SK-N-SH treated with all-trans-retinoic acid at 6 μM for 48 hours (cell line): Measurements from ENCODE around the gene CDK14.

Experiments
- ATAC-seq: fragments of 200-7000 bp; cut with Tn5 transposase; 3 replicates; pipeline ENCODE4 v1.9.1; 2020; ENCODE audit warnings: mild to moderate bottlenecking, moderate library complexity
- ARNTL ChIP-seq: fragments of 450-650 bp; formaldehyde crosslinking; IDR thresholded peaks from 2 replicates; pipeline ENCODE4 v1.5.0; 2020; ENCODE audit warnings: low read depth, mild to moderate bottlenecking, moderate library complexity, borderline replicate concordance
- BACH2 ChIP-seq: fragments of 250-450 bp; sonication (Bioruptor Pico); IDR thresholded peaks from 2 replicates; pipeline ENCODE4 v1.9.0; 2021; ENCODE audit warnings: mild to moderate bottlenecking, borderline replicate concordance
- CREB5 ChIP-seq: fragments of 250-450 bp; sonication (Bioruptor Pico); IDR thresholded peaks from 2 replicates; pipeline ENCODE4 v1.5.1; 2020; ENCODE audit warnings: low read depth, mild to moderate bottlenecking, moderate library complexity
- CSDC2 ChIP-seq: fragments of 250-450 bp; sonication (Bioruptor Pico); IDR thresholded peaks from 2 replicates; pipeline ENCODE4 v1.5.0; 2020; ENCODE audit warnings: mild to moderate bottlenecking, moderate library complexity
- CSRNP3 ChIP-seq: fragments of 250-450 bp; sonication (Bioruptor Pico); IDR thresholded peaks from 2 replicates; pipeline ENCODE4 v1.5.1; 2021; ENCODE audit warnings: mild to moderate bottlenecking, moderate library complexity
- ESRRG ChIP-seq: fragments of 250-450 bp; sonication (Bioruptor Pico); IDR thresholded peaks from 2 replicates; pipeline ENCODE4 v1.6.1; 2021; ENCODE audit warnings: mild to moderate bottlenecking
- GLIS3 ChIP-seq: fragments of 250-450 bp; sonication (Bioruptor Pico); IDR thresholded peaks from 2 replicates; pipeline ENCODE4 v1.5.0; 2020; ENCODE audit warnings: mild to moderate bottlenecking, moderate library complexity
- ISL1 ChIP-seq: fragments of 250-450 bp; sonication (Bioruptor Pico); IDR thresholded peaks from 2 replicates; pipeline ENCODE4 v2.1.2; 2022; ENCODE audit warnings: mild to moderate bottlenecking, moderate library complexity
- OSR1 ChIP-seq: fragments of 250-450 bp; sonication (Bioruptor Pico); IDR thresholded peaks from 2 replicates; pipeline ENCODE4 v1.8.0; 2022; ENCODE audit warnings: moderate library complexity, mild to moderate bottlenecking, inconsistent platforms
- PATZ1 ChIP-seq: fragments of 250-450 bp; sonication (Bioruptor Pico); IDR thresholded peaks from 2 replicates; pipeline ENCODE4 v1.8.0; 2020; ENCODE audit warnings: mild to moderate bottlenecking, moderate library complexity, borderline replicate concordance
- POU6F1 ChIP-seq: fragments of 250-450 bp; sonication (Bioruptor Pico); IDR thresholded peaks from 2 replicates; pipeline ENCODE4 v1.8.0; 2021; ENCODE audit warnings: low read depth, mild to moderate bottlenecking, moderate library complexity, borderline replicate concordance
- PPARA ChIP-seq: fragments of 250-450 bp; sonication (Bioruptor Pico); IDR thresholded peaks from 2 replicates; pipeline ENCODE4 v1.5.0; 2020; ENCODE audit warnings: mild to moderate bottlenecking, borderline replicate concordance
- RARB ChIP-seq: fragments of 250-450 bp; sonication (Bioruptor Pico); IDR thresholded peaks from 2 replicates; pipeline ENCODE4 v1.8.0; 2021; ENCODE audit warnings: mild to moderate bottlenecking, moderate library complexity
- SNAI2 ChIP-seq: fragments of 250-450 bp; sonication (Bioruptor Pico); IDR thresholded peaks from 2 replicates; pipeline ENCODE4 v1.5.0; 2020; ENCODE audit warnings: mild to moderate bottlenecking, moderate library complexity
- TCF4 ChIP-seq: fragments of 250-450 bp; sonication (Bioruptor Pico); IDR thresholded peaks from 2 replicates; pipeline ENCODE4 v1.8.0; 2021; ENCODE audit warnings: mild to moderate bottlenecking, moderate library complexity, borderline replicate concordance
- TOX ChIP-seq: fragments of 250-450 bp; sonication (Bioruptor Pico); IDR thresholded peaks from 2 replicates; pipeline ENCODE4 v1.8.0; 2021; ENCODE audit warnings: mild to moderate bottlenecking, moderate library complexity, borderline replicate concordance
- ZC3H10 ChIP-seq: fragments of 250-450 bp; sonication (Bioruptor Pico); IDR thresholded peaks from 2 replicates; pipeline ENCODE4 v1.5.1; 2021; ENCODE audit warnings: mild to moderate bottlenecking, moderate library complexity
- ZFP3 ChIP-seq: fragments of 250-450 bp; sonication (Bioruptor Pico); IDR thresholded peaks from 2 replicates; pipeline ENCODE4 v1.5.0; 2020; ENCODE audit warnings: mild to moderate bottlenecking, moderate library complexity
- ZFP30 ChIP-seq: fragments of 450-650 bp; formaldehyde crosslinking; IDR thresholded peaks from 2 replicates; pipeline ENCODE4 v1.5.0; 2022; ENCODE audit warnings: mild to moderate bottlenecking, moderate library complexity
- ZNF565 ChIP-seq: fragments of 450-650 bp; formaldehyde crosslinking; conservative IDR thresholded peaks from 2 replicates; pipeline ENCODE4 v1.5.0; 2020; ENCODE audit warnings: low read depth, mild to moderate bottlenecking, moderate library complexity
- ZNF70 ChIP-seq: fragments of 450-650 bp; formaldehyde crosslinking; IDR thresholded peaks from 2 replicates; pipeline ENCODE4 v1.5.0; 2020; ENCODE audit warnings: mild to moderate bottlenecking, moderate library complexity
- ZNF8 ChIP-seq: fragments of 450-650 bp; formaldehyde crosslinking; IDR thresholded peaks from 2 replicates; pipeline ENCODE4 v1.5.0; 2020; ENCODE audit warnings: mild to moderate bottlenecking, moderate library complexity

The CDK14 gene

GRCh38 chr7:90842430-90842788 is 246.3 kb downstream of the CDK14 start (continued):
- TF ChIP-seq CSDC2 (CRISPR knock-in tag) = no peak

GRCh38 chr7:90843472-90843871 is 247.4 kb downstream of the CDK14 start:
- no peak for TF ChIP-seq ZFP3 (CRISPR knock-in tag)
- no peak for TF ChIP-seq SNAI2 (CRISPR knock-in tag)
- no peak for TF ChIP-seq CSRNP3 (CRISPR knock-in tag)
- TF ChIP-seq ZFP30 (CRISPR knock-in tag) = no peak
- no peak for TF ChIP-seq CSDC2 (CRISPR knock-in tag)
- TF ChIP-seq CREB5 (CRISPR knock-in tag) = no peak
- no peak for TF ChIP-seq GLIS3 (CRISPR knock-in tag)
- TF ChIP-seq PATZ1 = no peak
- no peak for TF ChIP-seq ZNF565
- no peak for TF ChIP-seq ARNTL
- no peak for TF ChIP-seq TCF4 (CRISPR knock-in tag)
- TF ChIP-seq POU6F1 = no peak
- no peak for TF ChIP-seq ZC3H10 (CRISPR knock-in tag)
- TF ChIP-seq ZNF8 (CRISPR knock-in tag) = no peak
- no peak for TF ChIP-seq ISL1 (CRISPR knock-in tag)
- TF ChIP-seq ESRRG (CRISPR knock-in tag) = no peak
- no peak for TF ChIP-seq ZNF70 (CRISPR knock-in tag)
- no peak for TF ChIP-seq OSR1 (CRISPR knock-in tag)
- TF ChIP-seq, all 23 proteins: peak for 0
- no peak for ATAC-seq

- ATAC-seq = no peak
- no peak for TF ChIP-seq TOX (CRISPR knock-in tag)
- TF ChIP-seq POU6F1 = no peak
- no peak for TF ChIP-seq CREB5 (CRISPR knock-in tag)
- no peak for TF ChIP-seq GLIS3 (CRISPR knock-in tag)
Measured at GRCh38 chr7:90844421-90844820, 248.3 kb downstream of the CDK14 start.

- no peak for ATAC-seq
- no peak for TF ChIP-seq BACH2 (CRISPR knock-in tag)
- TF ChIP-seq RARB (CRISPR knock-in tag) = no peak
- no peak for TF ChIP-seq GLIS3 (CRISPR knock-in tag)
- TF ChIP-seq ZNF70 (CRISPR knock-in tag) = no peak
- TF ChIP-seq ZNF8 (CRISPR knock-in tag) = no peak
- no peak for TF ChIP-seq CSDC2 (CRISPR knock-in tag)
- TF ChIP-seq PPARA (CRISPR knock-in tag) = no peak
- no peak for TF ChIP-seq ISL1 (CRISPR knock-in tag)
- TF ChIP-seq ZFP30 (CRISPR knock-in tag) = no peak
- TF ChIP-seq ZC3H10 (CRISPR knock-in tag) = no peak
- no peak for TF ChIP-seq ARNTL
- TF ChIP-seq SNAI2 (CRISPR knock-in tag) = no peak
- no peak for TF ChIP-seq OSR1 (CRISPR knock-in tag)
- no peak for TF ChIP-seq PATZ1
- no peak for TF ChIP-seq TCF4 (CRISPR knock-in tag)
- TF ChIP-seq CSRNP3 (CRISPR knock-in tag) = no peak
- no peak for TF ChIP-seq ESRRG (CRISPR knock-in tag)
Measured at GRCh38 chr7:90846192-90846591, 250.1 kb downstream of the CDK14 start.
